ENCODE data around the gene CFAP299.
"Not testable (repeated sequence)": the region's sequence is repeated elsewhere in the genome, so short reads cannot be mapped to it uniquely, and the experiment has no call there.

Gene CFAP299

DNA sequence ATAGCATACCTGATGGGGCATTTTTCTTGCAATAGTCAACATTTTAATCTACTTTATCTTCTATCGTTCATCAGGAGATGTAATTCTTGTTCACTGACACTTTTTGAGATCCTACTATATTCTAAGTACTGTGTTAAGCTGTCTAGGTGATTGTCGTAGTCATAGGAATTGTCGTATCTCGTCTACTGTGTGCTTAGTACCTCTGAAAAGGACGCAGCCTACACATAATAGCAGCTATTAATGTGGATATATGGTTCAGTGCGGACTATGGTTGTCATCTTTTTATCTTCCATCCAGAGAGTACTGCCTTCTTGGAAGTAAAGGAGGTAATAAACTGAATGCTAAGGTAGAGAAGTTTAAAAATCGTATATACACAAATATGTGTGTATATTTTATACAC, 21.9 kb upstream of the CFAP299 start:
- H3K4me1 ChIP-seq (ENCODE audit: control insufficient read depth in 1 of 2, insufficient read depth in 2 of 2, low read length in 2 of 2) = no peaks in the 10 kb centered on the region
- H4K12ac ChIP-seq (ENCODE audit: low read depth, low read length) = no peak overlapping the region
- no peaks in the 10 kb centered on the region for H3K79me2 ChIP-seq (ENCODE audit: control insufficient read depth, insufficient read depth, low read length, poor library complexity)
- H3K9ac ChIP-seq (ENCODE audit: low read length) = no peak overlapping the region
- no peak overlapping the region for H3K4me3 ChIP-seq (ENCODE audit: low read depth, low read length)
- H3K4ac ChIP-seq (ENCODE audit: low read depth, low read length) = no peak overlapping the region
- H2AFZ ChIP-seq (ENCODE audit: insufficient read depth, low read length, poor library complexity) = no peak overlapping the region
- H4K8ac ChIP-seq (ENCODE audit: low read depth, low read length) = no peak overlapping the region
- H3K18ac ChIP-seq (ENCODE audit: low read length) = no peak overlapping the region
- no peak overlapping the region for H2BK5ac ChIP-seq (ENCODE audit: low read depth, low read length, poor library complexity)
- H3K23ac ChIP-seq (ENCODE audit: low read length) = no peak overlapping the region
- no peak overlapping the region for H3K27ac ChIP-seq (ENCODE audit: low read depth, low read length)
- no peak overlapping the region for H3K4me2 ChIP-seq (ENCODE audit: low read length)
- no CpG with 5 or more reads among the region's 7 CpGs for WGBS (ENCODE audit: extremely low coverage, insufficient coverage, insufficient read length)
- H3K14ac ChIP-seq (ENCODE audit: low read length) = no peak overlapping the region
- DNase-seq = no peak
- no peaks in the 10 kb centered on the region for H3K27me3 ChIP-seq (ENCODE audit: insufficient read depth, low read length)
- H2BK12ac ChIP-seq (ENCODE audit: low read length) = no peak overlapping the region
- H3K79me1 ChIP-seq (ENCODE audit: low read length) = no peaks in the 10 kb centered on the region
- no peaks in the 10 kb centered on the region for H3K36me3 ChIP-seq (ENCODE audit: control insufficient read depth in 1 of 2, insufficient read depth in 2 of 2, low read length in 2 of 2)
- H2BK120ac ChIP-seq (ENCODE audit: insufficient read depth, low read length, poor library complexity) = no peak overlapping the region
- H2AK5ac ChIP-seq (ENCODE audit: low read length) = no peak overlapping the region
- H4K91ac ChIP-seq (ENCODE audit: low read depth, low read length) = no peak overlapping the region
- no peaks in the 10 kb centered on the region for H3K9me3 ChIP-seq (ENCODE audit: insufficient read depth, low read depth, low read length)

GRCh38 chr4:80315848-80316247, 19.7 kb upstream of the CFAP299 start:
- H2BK12ac ChIP-seq (ENCODE audit: low read length); H3K27me3 ChIP-seq (ENCODE audit: insufficient read depth, low read length); H3K36me3 ChIP-seq (ENCODE audit: control insufficient read depth in 1 of 2, insufficient read depth in 2 of 2, low read length in 2 of 2); H2BK5ac ChIP-seq (ENCODE audit: low read depth, low read length, poor library complexity); H3K14ac ChIP-seq (ENCODE audit: low read length); H2AFZ ChIP-seq (ENCODE audit: insufficient read depth, low read length, poor library complexity); H3K4me2 ChIP-seq (ENCODE audit: low read length); H2BK120ac ChIP-seq (ENCODE audit: insufficient read depth, low read length, poor library complexity); H3K79me1 ChIP-seq (ENCODE audit: low read length); H4K12ac ChIP-seq (ENCODE audit: low read depth, low read length); H3K4me3 ChIP-seq (ENCODE audit: low read depth, low read length); H4K91ac ChIP-seq (ENCODE audit: low read depth, low read length); H4K8ac ChIP-seq (ENCODE audit: low read depth, low read length); H3K27ac ChIP-seq (ENCODE audit: low read depth, low read length); H3K9me3 ChIP-seq (ENCODE audit: insufficient read depth, low read depth, low read length); H3K4me1 ChIP-seq (ENCODE audit: control insufficient read depth in 1 of 2, insufficient read depth in 2 of 2, low read length in 2 of 2); H3K23ac ChIP-seq (ENCODE audit: low read length); H3K4ac ChIP-seq (ENCODE audit: low read depth, low read length); DNase-seq; H3K18ac ChIP-seq (ENCODE audit: low read length); H2AK5ac ChIP-seq (ENCODE audit: low read length); H3K79me2 ChIP-seq (ENCODE audit: control insufficient read depth, insufficient read depth, low read length, poor library complexity); H3K9ac ChIP-seq (ENCODE audit: low read length): not testable (repeated sequence)

DNA sequence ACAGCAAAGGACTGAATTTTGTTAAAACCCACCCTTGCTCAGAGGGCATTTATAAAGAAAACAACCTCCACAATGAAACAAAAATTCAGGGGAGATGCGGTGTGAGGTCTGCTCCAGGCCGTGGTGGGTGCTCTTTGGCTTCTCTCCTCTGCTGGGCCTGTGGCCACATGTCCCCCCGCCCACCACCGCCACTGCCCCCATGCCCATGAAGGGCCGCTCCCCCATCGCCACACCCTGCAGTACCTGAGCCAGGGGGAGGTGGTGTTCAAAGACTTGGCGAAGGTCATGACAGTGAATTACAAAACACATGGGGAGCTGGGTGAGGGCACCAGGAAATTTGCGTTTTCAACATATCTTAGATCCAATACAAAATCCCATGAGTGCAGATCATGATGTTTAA, 14.2 kb upstream of the CFAP299 start:
- no peak overlapping the region for H2BK5ac ChIP-seq (ENCODE audit: low read depth, low read length, poor library complexity)
- no peaks in the 10 kb centered on the region for H3K9me3 ChIP-seq (ENCODE audit: insufficient read depth, low read depth, low read length)
- H3K14ac ChIP-seq (ENCODE audit: low read length) = no peak overlapping the region
- H4K12ac ChIP-seq (ENCODE audit: low read depth, low read length) = no peak overlapping the region
- no peak overlapping the region for H2AK5ac ChIP-seq (ENCODE audit: low read length)
- no peak overlapping the region for H4K91ac ChIP-seq (ENCODE audit: low read depth, low read length)
- no peak overlapping the region for H4K8ac ChIP-seq (ENCODE audit: low read depth, low read length)
- no peak overlapping the region for H3K18ac ChIP-seq (ENCODE audit: low read length)
- H3K27ac ChIP-seq (ENCODE audit: low read depth, low read length) = no peak overlapping the region
- no peaks in the 10 kb centered on the region for H3K36me3 ChIP-seq (ENCODE audit: control insufficient read depth in 1 of 2, insufficient read depth in 2 of 2, low read length in 2 of 2)
- H3K23ac ChIP-seq (ENCODE audit: low read length) = no peak overlapping the region
- no peaks in the 10 kb centered on the region for H3K79me1 ChIP-seq (ENCODE audit: low read length)
- WGBS (ENCODE audit: extremely low coverage, insufficient coverage, insufficient read length) = no CpG with 5 or more reads among the region's 8 CpGs
- no peak overlapping the region for H2BK120ac ChIP-seq (ENCODE audit: insufficient read depth, low read length, poor library complexity)
- H3K9ac ChIP-seq (ENCODE audit: low read length) = no peak overlapping the region
- H3K4me3 ChIP-seq (ENCODE audit: low read depth, low read length) = no peak overlapping the region
- H3K79me2 ChIP-seq (ENCODE audit: control insufficient read depth, insufficient read depth, low read length, poor library complexity) = no peaks in the 10 kb centered on the region
- H2BK12ac ChIP-seq (ENCODE audit: low read length) = no peak overlapping the region
- no peak overlapping the region for H2AFZ ChIP-seq (ENCODE audit: insufficient read depth, low read length, poor library complexity)
- H3K27me3 ChIP-seq (ENCODE audit: insufficient read depth, low read length) = no peaks in the 10 kb centered on the region
- no peak for DNase-seq
- no peaks in the 10 kb centered on the region for H3K4me1 ChIP-seq (ENCODE audit: control insufficient read depth in 1 of 2, insufficient read depth in 2 of 2, low read length in 2 of 2)
- H3K4ac ChIP-seq (ENCODE audit: low read depth, low read length) = no peak overlapping the region
- no peak overlapping the region for H3K4me2 ChIP-seq (ENCODE audit: low read length)

- H3K79me2 ChIP-seq (ENCODE audit: control insufficient read depth, insufficient read depth, low read length, poor library complexity) = no peaks in the 10 kb centered on the region
- no peaks in the 10 kb centered on the region for H3K79me1 ChIP-seq (ENCODE audit: low read length)
- H3K36me3 ChIP-seq (ENCODE audit: control insufficient read depth in 1 of 2, insufficient read depth in 2 of 2, low read length in 2 of 2) = no peaks in the 10 kb centered on the region
- no peak overlapping the region for H4K8ac ChIP-seq (ENCODE audit: low read depth, low read length)
- H3K9ac ChIP-seq (ENCODE audit: low read length) = no peak overlapping the region
- H4K91ac ChIP-seq (ENCODE audit: low read depth, low read length) = no peak overlapping the region
- no peaks in the 10 kb centered on the region for H3K27me3 ChIP-seq (ENCODE audit: insufficient read depth, low read length)
- no CpG with 5 or more reads among the region's 4 CpGs for WGBS (ENCODE audit: extremely low coverage, insufficient coverage, insufficient read length)
- no peaks in the 10 kb centered on the region for H3K9me3 ChIP-seq (ENCODE audit: insufficient read depth, low read depth, low read length)
- no peak for DNase-seq
- H3K27ac ChIP-seq (ENCODE audit: low read depth, low read length) = no peak overlapping the region
- H3K18ac ChIP-seq (ENCODE audit: low read length) = no peak overlapping the region
- no peak overlapping the region for H2AK5ac ChIP-seq (ENCODE audit: low read length)
- no peak overlapping the region for H3K4me3 ChIP-seq (ENCODE audit: low read depth, low read length)
- no peak overlapping the region for H3K4ac ChIP-seq (ENCODE audit: low read depth, low read length)
- no peak overlapping the region for H4K12ac ChIP-seq (ENCODE audit: low read depth, low read length)
- no peak overlapping the region for H2BK120ac ChIP-seq (ENCODE audit: insufficient read depth, low read length, poor library complexity)
- H3K4me1 ChIP-seq (ENCODE audit: control insufficient read depth in 1 of 2, insufficient read depth in 2 of 2, low read length in 2 of 2) = no peaks in the 10 kb centered on the region
- H3K4me2 ChIP-seq (ENCODE audit: low read length) = no peak overlapping the region
- no peak overlapping the region for H2AFZ ChIP-seq (ENCODE audit: insufficient read depth, low read length, poor library complexity)
- no peak overlapping the region for H3K14ac ChIP-seq (ENCODE audit: low read length)
- H2BK5ac ChIP-seq (ENCODE audit: low read depth, low read length, poor library complexity) = no peak overlapping the region
- H2BK12ac ChIP-seq (ENCODE audit: low read length) = no peak overlapping the region
- no peak overlapping the region for H3K23ac ChIP-seq (ENCODE audit: low read length)
Measured at GRCh38 chr4:80321776-80322175, 13.8 kb upstream of the CFAP299 start.

- Histone ChIP-seq H2BK120ac (ENCODE audit: insufficient read depth, low read length, poor library complexity) (no peak overlapping the region), H4K8ac (ENCODE audit: low read depth, low read length) (no peak overlapping the region), H3K27ac (ENCODE audit: low read depth, low read length) (no peak overlapping the region), H2BK12ac (ENCODE audit: low read length) (no peak overlapping the region), H3K36me3 (ENCODE audit: control insufficient read depth in 1 of 2, insufficient read depth in 2 of 2, low read length in 2 of 2) (no peaks in the 10 kb centered on the region), H3K4ac (ENCODE audit: low read depth, low read length) (no peak overlapping the region), H3K27me3 (ENCODE audit: insufficient read depth, low read length) (no peaks in the 10 kb centered on the region), H2AK5ac (ENCODE audit: low read length) (no peak overlapping the region), H3K4me1 (ENCODE audit: control insufficient read depth in 1 of 2, insufficient read depth in 2 of 2, low read length in 2 of 2) (no peaks in the 10 kb centered on the region), H3K79me1 (ENCODE audit: low read length) (no peaks in the 10 kb centered on the region), H3K4me2 (ENCODE audit: low read length) (no peak overlapping the region), H4K91ac (ENCODE audit: low read depth, low read length) (no peak overlapping the region), H3K18ac (ENCODE audit: low read length) (no peak overlapping the region), H3K79me2 (ENCODE audit: control insufficient read depth, insufficient read depth, low read length, poor library complexity) (no peaks in the 10 kb centered on the region), H4K12ac (ENCODE audit: low read depth, low read length) (no peak overlapping the region), H3K14ac (ENCODE audit: low read length) (no peak overlapping the region), H3K23ac (ENCODE audit: low read length) (no peak overlapping the region), H3K9me3 (ENCODE audit: insufficient read depth, low read depth, low read length) (no peaks in the 10 kb centered on the region), H2BK5ac (ENCODE audit: low read depth, low read length, poor library complexity) (no peak overlapping the region), H3K4me3 (ENCODE audit: low read depth, low read length) (no peak overlapping the region), H3K9ac (ENCODE audit: low read length) (no peak overlapping the region), H2AFZ (ENCODE audit: insufficient read depth, low read length, poor library complexity) (no peak overlapping the region)
- DNase-seq = no peak
Measured at GRCh38 chr4:80322716-80323115, 12.8 kb upstream of the CFAP299 start.
